Measurements from ENCODE around the gene RAB7B. TPM values are rescaled to one million over a fixed set of nuclear protein-coding genes. Genes with fewer than 3 reads are reported as not detected.

Gene RAB7B
- total RNA-seq, 1 experiment from 2014 or later: 0.22 TPM

- no peaks in the 10 kb centered on the region for H3K9me2 ChIP-seq (ENCODE audit: insufficient read depth)
- ChIA-PET CTCF (interaction anchor here (1.8 kb wide), 1 partner anchor 17 kb away, joined by 4 read pairs; no protein-coding TSS in a partner anchor), RAD21 (ENCODE audit: low non-redundant PET in 1 of 2, low total read pairs in 2 of 2, uncharacterized antibody in 2 of 2, unreplicated experiment in 2 of 2) (no interaction called here), POLR2A (interaction anchor here (1.5 kb wide), 1 partner anchor 10 kb away, joined by 4 read pairs; no protein-coding TSS in a partner anchor)
- no peaks in the 10 kb centered on the region for H3K4me1 ChIP-seq (ENCODE audit: control insufficient read depth in 1 of 2, insufficient read depth in 2 of 2, low read length in 2 of 2)
- H3K27me3 ChIP-seq (ENCODE audit: insufficient read depth, low read length): no peaks in the 10 kb centered on the region
- H3K9me3 ChIP-seq (ENCODE audit: control insufficient read depth in 1 of 2, insufficient read depth in 1 of 2, low read depth in 1 of 2, low read length in 2 of 2): no peaks in the 10 kb centered on the region
- H3K36me3 ChIP-seq (ENCODE audit: control insufficient read depth in 1 of 2, insufficient read depth in 2 of 2, low read length in 2 of 2): no peaks in the 10 kb centered on the region
- no peak for DNase-seq (ENCODE audit: low read depth, low spot score)
- TF ChIP-seq CBX3 (IDR thresholded peaks at IDR 0.05; ENCODE audit: low read depth) (no peak), ATF3 (IDR thresholded peaks at IDR 0.05) (no peak), FOSL1 (IDR thresholded peaks at IDR 0.05; ENCODE audit: low read depth) (no peak), EZH2 (IDR thresholded peaks at IDR 0.05) (no peak), ELF1 (IDR thresholded peaks at IDR 0.05; ENCODE audit: borderline replicate concordance, low read depth) (no peak), POLR2AphosphoS5 (IDR thresholded peaks at IDR 0.05; ENCODE audit: low read depth, low read length) (no peak), POLR2A (IDR thresholded peaks at IDR 0.05; ENCODE audit: borderline replicate concordance, extremely low read depth, insufficient read depth, insufficient read length) (no peak), SP1 (IDR thresholded peaks at IDR 0.05; ENCODE audit: low read depth) (no peak)
- no peaks in the 10 kb centered on the region for H4K20me1 ChIP-seq (ENCODE audit: insufficient read depth)
- no peak overlapping the region for H3K4me3 ChIP-seq (replicated peaks in 1 of 2; ENCODE audit: low read depth in 1 of 2, low read length in 2 of 2)
- no peak overlapping the region for H2AFZ ChIP-seq (ENCODE audit: low read depth, low read length, poor library complexity, severe bottlenecking)
- intact Hi-C loops (cut with micrococcal nuclease): no loop called here
- no peak overlapping the region for H3K4me2 ChIP-seq (ENCODE audit: low read length)
- no TSS peak for BruUV-seq (replicated peaks)
- H3K79me2 ChIP-seq (ENCODE audit: insufficient read depth, low read length): no peaks in the 10 kb centered on the region
- no peak for ATAC-seq
- no peak overlapping the region for H3K9ac ChIP-seq (ENCODE audit: low read length)
- no peak overlapping the region for H3K27ac ChIP-seq (ENCODE audit: low read depth, low read length)
These were observed 44.1 kb upstream of the RAB7B start for GRCh38 chr1:206047271-206047670.

- no peaks in the 10 kb centered on the region for H3K4me1 ChIP-seq (ENCODE audit: control insufficient read depth in 1 of 2, insufficient read depth in 2 of 2, low read length in 2 of 2)
- ChIA-PET POLR2A (no interaction called here), RAD21 (ENCODE audit: low non-redundant PET in 1 of 2, low total read pairs in 2 of 2, uncharacterized antibody in 2 of 2, unreplicated experiment in 2 of 2) (no interaction called here), CTCF (no interaction called here)
- no peak overlapping the region for H3K4me3 ChIP-seq (replicated peaks in 1 of 2; ENCODE audit: low read depth in 1 of 2, low read length in 2 of 2)
- no peak overlapping the region for H3K27ac ChIP-seq (ENCODE audit: low read depth, low read length)
- H3K9ac ChIP-seq (ENCODE audit: low read length): no peak overlapping the region
- H3K4me2 ChIP-seq (ENCODE audit: low read length): no peak overlapping the region
- intact Hi-C loops (cut with micrococcal nuclease): no loop called here
- H3K79me2 ChIP-seq (ENCODE audit: insufficient read depth, low read length): no peaks in the 10 kb centered on the region
- H4K20me1 ChIP-seq (ENCODE audit: insufficient read depth): no peaks in the 10 kb centered on the region
- ATAC-seq: no peak
- TF ChIP-seq EGR1 (IDR thresholded peaks at IDR 0.05; ENCODE audit: low read depth): no peak
- no peak for TF ChIP-seq POLR2AphosphoS5 (IDR thresholded peaks at IDR 0.05; ENCODE audit: low read depth, low read length)
- TF ChIP-seq EZH2 (IDR thresholded peaks at IDR 0.05): no peak
- TF ChIP-seq EZH2phosphoT487 (IDR thresholded peaks at IDR 0.05; ENCODE audit: borderline replicate concordance): no peak
- TF ChIP-seq CEBPB (IDR thresholded peaks at IDR 0.05; ENCODE audit: low read depth): no peak
- no peak for TF ChIP-seq MAX (IDR thresholded peaks at IDR 0.05)
- TF ChIP-seq POLR2A (IDR thresholded peaks at IDR 0.05; ENCODE audit: borderline replicate concordance, extremely low read depth, insufficient read depth, insufficient read length): no peak
- no peak for TF ChIP-seq TCF7L2 (IDR thresholded peaks at IDR 0.05; ENCODE audit: borderline replicate concordance, extremely low read depth, insufficient read depth, insufficient read length)
- H3K9me3 ChIP-seq (ENCODE audit: control insufficient read depth in 1 of 2, insufficient read depth in 1 of 2, low read depth in 1 of 2, low read length in 2 of 2): no peaks in the 10 kb centered on the region
- no peak overlapping the region for H2AFZ ChIP-seq (ENCODE audit: low read depth, low read length, poor library complexity, severe bottlenecking)
- H3K27me3 ChIP-seq (ENCODE audit: insufficient read depth, low read length): peaks cover 16% of the 10 kb centered on the region; the same call in 1 of the 2 replicates
- no peak for DNase-seq (ENCODE audit: low read depth, low spot score)
- H3K9me2 ChIP-seq (ENCODE audit: insufficient read depth): no peaks in the 10 kb centered on the region
- BruUV-seq (replicated peaks): no TSS peak
- H3K36me3 ChIP-seq (ENCODE audit: control insufficient read depth in 1 of 2, insufficient read depth in 2 of 2, low read length in 2 of 2): no peaks in the 10 kb centered on the region
These were observed 38.4 kb upstream of the RAB7B start for GRCh38 chr1:206041640-206042039.
